SK-N-SH (cell line): ENCODE results near the gene TDRKH. TPM values are rescaled to one million over a fixed set of nuclear protein-coding genes. Genes with fewer than 3 reads are reported as not detected.
A peak's percentile ranks its signal among the peaks of the same experiment; 100 is the strongest.

Experiments used
- CTCF ChIA-PET: fragments of 300-600, 350-600 bp; formaldehyde crosslinking; extraction: SDS; loops from one replicate; lab custom pipeline; 2021; lab: Yijun Ruan, JAX
- POLR2A ChIA-PET: fragments of 350-600 bp; sonication (Branson Sonifier 250); formaldehyde crosslinking; extraction: SDS; loops from one replicate; lab custom pipeline; 2020; ENCODE audit warnings: antibody characterized with exemption, inconsistent platforms; lab: Yijun Ruan, JAX
- DNase-seq: peaks from one replicate; pipeline ENCODE4 v3.0.0; 2012
- H2AFZ ChIP-seq: fragments of 200-600 bp; sonication (generic); 2 replicates; pipeline ENCODE4 v1.8.1; 2016; ENCODE audit warnings: antibody characterized with exemption, mild to moderate bottlenecking, low read depth
- H3F3A ChIP-seq: fragments of 200-600 bp; sonication (generic); replicated peaks from 2 replicates; pipeline ENCODE3; 2016; ENCODE audit warnings: antibody characterized with exemption, mild to moderate bottlenecking; ENCODE audit not compliant: insufficient read depth
- H3K27ac ChIP-seq, 2 experiments: fragments of 200-500 bp in 1 of 2; fragments of 200-600 bp in 1 of 2; sonication (Bioruptor generic) in 1 of 2; sonication (generic), shearing (Covaris generic) in 1 of 2; 2 replicates each; pipeline versions ENCODE4 v1.5.1 to v1.6.1; 2014 to 2016; ENCODE audit warnings: low read depth in 2 of 2, inconsistent platforms in 1 of 2, low read length in 1 of 2, mild to moderate bottlenecking in 1 of 2, mixed read lengths in 1 of 2
- H3K27me3 ChIP-seq: fragments of 200-600 bp; sonication (generic), shearing (Covaris generic); 2 replicates; pipeline ENCODE4 v1.6.1; 2016; ENCODE audit warnings: mixed run types; ENCODE audit not compliant: insufficient read depth
- H3K36me3 ChIP-seq, 2 experiments: fragments of 200-500 bp in 1 of 2; fragments of 200-600 bp in 1 of 2; sonication (Bioruptor generic) in 1 of 2; sonication (generic) in 1 of 2; replicated peaks in 1 of 2; 2 replicates each; pipeline versions ENCODE3 to v1.5.1; 2014 to 2016; ENCODE audit warnings: low read length in 1 of 2, mild to moderate bottlenecking in 1 of 2; ENCODE audit not compliant: insufficient read depth in 2 of 2, control insufficient read depth in 1 of 2
- H3K4me1 ChIP-seq, 2 experiments: fragments of 200-500 bp in 1 of 2; fragments of 200-600 bp in 1 of 2; sonication (Bioruptor generic) in 1 of 2; sonication (generic), shearing (Covaris generic) in 1 of 2; 2 replicates each; pipeline versions ENCODE4 v1.5.1 to v1.6.1; 2014 to 2016; ENCODE audit warnings: low read depth in 1 of 2, low read length in 1 of 2, mixed run types in 1 of 2; ENCODE audit not compliant: insufficient read depth in 2 of 2, control insufficient read depth in 1 of 2
- H3K4me2 ChIP-seq: fragments of 200-600 bp; sonication (generic), shearing (Covaris generic); 2 replicates; pipeline ENCODE4 v1.6.1; 2017; ENCODE audit warnings: mixed run types
- H3K4me3 ChIP-seq, 2 experiments: fragments of 200-500 bp in 1 of 2; fragments of 200-600 bp in 1 of 2; sonication (Bioruptor generic) in 1 of 2; sonication (generic), shearing (Covaris generic) in 1 of 2; 2 replicates each; pipeline versions ENCODE4 v1.5.1 to v1.8.1; 2014 to 2016; ENCODE audit warnings: low read depth in 2 of 2, inconsistent platforms in 1 of 2, low read length in 1 of 2, mild to moderate bottlenecking in 1 of 2, mixed read lengths in 1 of 2, moderate library complexity in 1 of 2
- H3K79me2 ChIP-seq: fragments of 200-600 bp; sonication (generic); 2 replicates; pipeline ENCODE4 v1.8.1; 2017; ENCODE audit warnings: mild to moderate bottlenecking; ENCODE audit not compliant: insufficient read depth
- H3K9ac ChIP-seq: fragments of 200-600 bp; sonication (generic); 2 replicates; pipeline ENCODE4 v1.6.1; 2017; ENCODE audit warnings: mixed run types
- H3K9me2 ChIP-seq: fragments of 200-600 bp; sonication (generic); 2 replicates; pipeline ENCODE4 v1.6.1; 2017; ENCODE audit warnings: mixed run types
- H3K9me3 ChIP-seq: fragments of 200-600 bp; sonication (generic); 2 replicates; pipeline ENCODE4 v1.6.1; 2017; ENCODE audit warnings: mixed run types, mild to moderate bottlenecking, moderate library complexity
- H4K20me1 ChIP-seq: fragments of 200-600 bp; sonication (generic); 2 replicates; pipeline ENCODE4 v1.6.1; 2017; ENCODE audit warnings: mild to moderate bottlenecking, mixed run types; ENCODE audit not compliant: insufficient read depth
- CHD2 ChIP-seq: fragments of 150-350 bp; IDR thresholded peaks from 2 replicates; pipeline ENCODE4 v1.6.1; 2018; ENCODE audit warnings: low read length; ENCODE audit not compliant: partially characterized antibody
- CTCF ChIP-seq: fragments of 200-600 bp; sonication (generic); IDR thresholded peaks from 2 replicates; pipeline ENCODE4 v1.6.1; 2017; ENCODE audit warnings: antibody characterized with exemption, mild to moderate bottlenecking, moderate library complexity
- ELF1 ChIP-seq: IDR thresholded peaks from 2 replicates; pipeline ENCODE4 v1.4.0; 2012
- EP300 ChIP-seq, 2 experiments: IDR thresholded peaks; 2 replicates each; pipeline versions ENCODE4 v1.4.0 to v1.6.1; 2012; ENCODE audit warnings: borderline replicate concordance in 1 of 2, low read depth in 1 of 2, low read length in 1 of 2
- EZH2phosphoT487 ChIP-seq: fragments of 200-600 bp; sonication (generic); IDR thresholded peaks from 2 replicates; pipeline ENCODE4 v1.6.1; 2017; ENCODE audit warnings: low read depth, mixed run types, mild to moderate bottlenecking, antibody characterized with exemption, moderate library complexity, borderline replicate concordance
- FOXJ3 ChIP-seq: sonication (generic); formaldehyde crosslinking; IDR thresholded peaks from 2 replicates; pipeline ENCODE4 v1.5.1; 2020; ENCODE audit warnings: mild to moderate bottlenecking, missing genetic modification reagents
- FOXM1 ChIP-seq: IDR thresholded peaks from 2 replicates; pipeline ENCODE4 v1.4.0; 2012; ENCODE audit warnings: low read depth, mild to moderate bottlenecking
- GABPA ChIP-seq: IDR thresholded peaks from 2 replicates; pipeline ENCODE4 v1.4.0; 2012; ENCODE audit warnings: low read depth, mild to moderate bottlenecking
- GATA2 ChIP-seq: sonication (generic); formaldehyde crosslinking; IDR thresholded peaks from 2 replicates; pipeline ENCODE4 v1.5.0; 2020; ENCODE audit warnings: mild to moderate bottlenecking, missing genetic modification reagents
- MAX ChIP-seq: IDR thresholded peaks from 2 replicates; pipeline ENCODE4 v1.4.0; 2012; ENCODE audit warnings: low read depth
- MEF2A ChIP-seq: IDR thresholded peaks from 2 replicates; pipeline ENCODE4 v1.4.0; 2012; ENCODE audit warnings: low read depth, borderline replicate concordance
- MXI1 ChIP-seq: IDR thresholded peaks from 2 replicates; pipeline ENCODE4 v1.6.1; 2012; ENCODE audit warnings: mild to moderate bottlenecking, low read depth, low read length, improper control_type of control experiment
- NFIC ChIP-seq: IDR thresholded peaks from 2 replicates; pipeline ENCODE4 v1.4.0; 2012; ENCODE audit warnings: borderline replicate concordance
- NRF1 ChIP-seq: IDR thresholded peaks from 2 replicates; pipeline ENCODE4 v1.6.1; 2012; ENCODE audit warnings: low read depth, mild to moderate bottlenecking, low read length
- PBX3 ChIP-seq: IDR thresholded peaks from 2 replicates; pipeline ENCODE4; 2012
- POLR2AphosphoS5 ChIP-seq: IDR thresholded peaks from 2 replicates; pipeline ENCODE4 v1.6.1; 2012; ENCODE audit warnings: low read depth, low read length
- RAD21 ChIP-seq: IDR thresholded peaks from 2 replicates; pipeline ENCODE4 v1.6.1; 2012; ENCODE audit warnings: mild to moderate bottlenecking, low read length
- RCOR1 ChIP-seq: fragments of 150-350 bp; IDR thresholded peaks from 2 replicates; pipeline ENCODE4 v1.6.1; 2017; ENCODE audit warnings: antibody characterized with exemption, low read length
- REST ChIP-seq: IDR thresholded peaks from 2 replicates; pipeline ENCODE4 v1.6.1; 2012; ENCODE audit warnings: mild to moderate bottlenecking, low read depth, low read length, moderate library complexity
- RFX5 ChIP-seq: IDR thresholded peaks from 2 replicates; pipeline ENCODE4 v1.6.1; 2012; ENCODE audit warnings: mild to moderate bottlenecking, improper control_type of control experiment, low read length
- RXRA ChIP-seq: IDR thresholded peaks from 2 replicates; pipeline ENCODE4 v1.4.0; 2012; ENCODE audit warnings: low read depth, mild to moderate bottlenecking, borderline replicate concordance
- SIN3A ChIP-seq: IDR thresholded peaks from 2 replicates; pipeline ENCODE4 v1.6.1; 2012; ENCODE audit warnings: low read depth, mild to moderate bottlenecking, low read length, moderate library complexity, borderline replicate concordance
- SMC3 ChIP-seq: IDR thresholded peaks from 2 replicates; pipeline ENCODE4 v1.6.1; 2012; ENCODE audit warnings: low read depth, low read length, improper control_type of control experiment
- TCF12 ChIP-seq: IDR thresholded peaks from 2 replicates; pipeline ENCODE4 v1.4.0; 2012
- USF1 ChIP-seq: IDR thresholded peaks from 2 replicates; pipeline ENCODE4 v1.4.0; 2012; ENCODE audit warnings: low read depth, borderline replicate concordance
- YY1 ChIP-seq: IDR thresholded peaks from 2 replicates; pipeline ENCODE4 v1.4.0; 2012; ENCODE audit warnings: low read depth, mild to moderate bottlenecking
- WGBS: methylation state at CpG from one replicate; pipeline ENCODE4 v1.1.6; 2017; ENCODE audit warnings: low lambda C conversion rate; 5-methylcytosine and 5-hydroxymethylcytosine counted together
- polyA plus RNA-seq, 3 experiments: library from polyadenylated mRNA; depleted of rRNA; stranded (reverse); fragments of >200 nt; gene quantifications; 2 replicates each; pipeline ENCODE4 v1.2.3, GENCODE V29; 2012

Gene TDRKH
- 1.9 and 2.7 TPM in 2 replicates for polyA plus RNA-seq (2012; rRNA removed)
- 2.8 and 2.9 TPM in 2 replicates for polyA plus RNA-seq (2012; cell fraction: cytosol; rRNA removed)
- 1.9 and 2.9 TPM in 2 replicates for polyA plus RNA-seq (2012; cell fraction: nucleus; rRNA removed)

GRCh38 chr1:151790071-151790939, at the start of gene TDRKH:
TSS of gene TDRKH (minus strand) at chr1:151790500. CDS start at chr1:151783022, 7,478 bp downstream.
- Histone ChIP-seq H3K4me3 (peak within 1 kb of the TSS; percentile 85 to 86), H3K27ac (peak within 1 kb of the TSS in 1 of 2 experiments; percentile 88; a peak in 2 of 4 replicates), H3K9ac (peak within 1 kb of the TSS; percentile 51), H3K27me3 (no peaks in the 10 kb centered on the region), H4K20me1 (no peaks in the 10 kb centered on the region), H3K36me3 (peaks cover 0 to 4% of the 10 kb centered on the region in 2 experiments), H3K4me1 (peaks cover 0 to 5% of the 10 kb centered on the region in 2 experiments; a peak in 2 of 4 replicates), H3K9me2 (no peaks in the 10 kb centered on the region), H3K79me2 (no peaks in the 10 kb centered on the region), H2AFZ (peak within 1 kb of the TSS; percentile 97), H3K9me3 (no peaks in the 10 kb centered on the region), H3F3A (peaks cover 3% of the 10 kb centered on the region), H3K4me2 (peak within 1 kb of the TSS; percentile 92)
- peak; percentile 98 for DNase-seq
- 2% methylated on average over 57 of the region's 58 CpGs for WGBS
- ChIA-PET CTCF (interaction anchor here (0.6 to 3.0 kb wide), 16 partner anchors 9 to 97 kb away, joined by 3 to 21 read pairs (median 4); partner anchors contain the start of genes CELF3 and MRPL9), POLR2A (interaction anchor here (0.7 to 1.3 kb wide), 5 partner anchors 27 to 74 kb away, joined by 3 to 6 read pairs (median 4); partner anchors contain the start of genes CELF3 and MRPL9)
- TF ChIP-seq MEF2A = no peak
- no peak for TF ChIP-seq FOXM1
- peak; percentile 29; the same call in 1 of the 2 replicates for TF ChIP-seq POLR2AphosphoS5
- TF ChIP-seq GATA2 (CRISPR knock-in tag) = peak; percentile 49
- peak; percentile 100 for TF ChIP-seq PBX3
- TF ChIP-seq CTCF = peak; percentile 39
- TF ChIP-seq MXI1 = peak; percentile 78
- no peak for TF ChIP-seq EP300 (IDR thresholded peaks at IDR 0.05; ENCODE audit: borderline replicate concordance in 1 of 2, low read depth in 1 of 2, low read length in 1 of 2)
- no peak for TF ChIP-seq REST
- TF ChIP-seq ELF1 = 0 out of 2 replicates have a peak, but pooled peaks have one; percentile 40
- peak; percentile 93 for TF ChIP-seq MAX
- TF ChIP-seq SIN3A = 0 out of 2 replicates have a peak, but pooled peaks have one; percentile 35
- TF ChIP-seq GABPA = no peak
- TF ChIP-seq RXRA = no peak
- peak; percentile 17; the same call in 1 of the 2 replicates for TF ChIP-seq RAD21
- no peak for TF ChIP-seq NRF1
- TF ChIP-seq FOXJ3 (CRISPR knock-in tag) = no peak
- TF ChIP-seq EZH2phosphoT487 = no peak
- no peak for TF ChIP-seq USF1
- TF ChIP-seq YY1 = no peak
- TF ChIP-seq CHD2 = peak; percentile 91
- peak; percentile 25 for TF ChIP-seq SMC3
- TF ChIP-seq TCF12 = peak; percentile 52; the same call in 1 of the 2 replicates
- TF ChIP-seq RFX5 = peak; percentile 86
- peak; percentile 100 for TF ChIP-seq RCOR1
- no peak for TF ChIP-seq NFIC
